ENCODE measurements around the gene WDFY3.
"Not testable (repeated sequence)": the region's sequence is repeated elsewhere in the genome, so short reads cannot be mapped to it uniquely, and the experiment has no call there.

WDFY3 gene

DNA sequence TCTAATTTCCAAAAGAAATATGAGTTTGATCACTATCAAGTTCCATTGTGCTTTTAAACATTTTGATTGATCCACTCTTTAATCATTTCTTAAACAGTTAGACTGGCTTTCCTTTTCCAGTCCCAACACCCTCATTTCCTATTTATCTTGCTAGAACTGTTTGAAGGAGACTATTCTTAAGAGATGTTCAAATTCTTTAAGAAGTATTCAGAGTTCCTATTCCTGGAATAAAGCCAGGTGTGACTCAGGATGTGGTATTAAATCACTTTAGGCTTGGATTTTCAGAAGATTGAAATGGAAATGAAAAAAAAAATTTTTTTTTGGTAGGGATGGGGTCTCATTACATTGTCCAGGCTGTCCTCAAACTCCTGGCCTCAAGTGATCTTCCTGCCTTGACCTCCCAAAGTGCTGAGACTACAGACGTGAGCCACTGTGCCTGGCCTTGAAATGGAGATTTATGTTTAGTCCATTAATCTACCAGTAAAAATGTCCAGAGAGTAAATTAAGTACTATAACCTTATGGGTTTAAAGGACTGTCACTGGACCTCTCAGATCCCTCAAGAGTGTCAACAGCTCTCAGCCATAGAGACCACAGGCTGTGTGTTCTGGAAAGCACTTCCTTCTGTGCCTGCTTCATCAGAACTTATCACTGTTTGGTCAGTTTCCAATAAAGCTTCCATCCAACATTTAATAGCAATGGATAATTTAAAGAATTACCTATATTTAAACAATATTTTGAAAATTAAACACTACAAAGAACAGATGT, 292.8 kb downstream of the WDFY3 start:
- no peak for DNase-seq (ENCODE audit: low read depth in 2 of 2)

DNA sequence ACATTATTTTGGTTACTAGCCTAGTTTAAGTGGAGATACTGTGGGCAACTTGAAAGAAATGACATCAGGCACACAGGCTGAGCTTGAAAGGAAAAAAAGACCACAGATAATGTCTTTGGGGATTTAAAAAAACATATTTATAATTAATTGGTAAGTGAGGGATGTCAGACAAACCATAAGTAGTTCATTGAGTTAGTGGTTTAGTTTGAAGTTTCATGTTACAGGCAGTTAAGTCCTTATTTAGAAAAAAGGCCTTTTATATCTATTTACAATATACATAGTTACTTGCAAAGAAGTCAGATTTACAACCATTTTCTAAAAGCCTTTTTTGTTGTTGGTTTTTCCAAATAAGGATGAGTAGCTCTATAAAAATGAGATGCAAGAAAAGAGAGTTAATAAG, 294.3 kb downstream of the WDFY3 start:
- no peak for DNase-seq (ENCODE audit: low read depth in 2 of 2)

DNA sequence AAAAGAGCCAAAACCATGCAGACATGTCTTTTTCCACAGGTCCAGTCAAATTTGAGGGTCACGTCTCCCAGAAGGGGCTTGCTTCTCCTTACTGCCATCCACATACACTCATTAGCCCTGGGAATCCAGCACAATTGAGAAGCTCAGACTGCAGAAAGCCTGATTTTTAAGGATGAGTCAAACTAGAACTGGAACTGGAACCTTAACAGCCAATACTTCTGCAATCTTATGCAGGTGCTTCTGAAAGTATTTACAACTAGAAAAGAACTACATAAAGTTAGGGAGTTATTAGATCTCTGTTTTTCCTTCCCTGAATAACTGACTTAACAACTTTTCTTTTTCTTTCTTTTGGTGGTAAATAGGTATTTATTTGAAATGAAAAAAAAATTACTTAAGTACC, 297.3 kb downstream of the WDFY3 start:
- no peak for DNase-seq (ENCODE audit: low read depth in 2 of 2)

DNA sequence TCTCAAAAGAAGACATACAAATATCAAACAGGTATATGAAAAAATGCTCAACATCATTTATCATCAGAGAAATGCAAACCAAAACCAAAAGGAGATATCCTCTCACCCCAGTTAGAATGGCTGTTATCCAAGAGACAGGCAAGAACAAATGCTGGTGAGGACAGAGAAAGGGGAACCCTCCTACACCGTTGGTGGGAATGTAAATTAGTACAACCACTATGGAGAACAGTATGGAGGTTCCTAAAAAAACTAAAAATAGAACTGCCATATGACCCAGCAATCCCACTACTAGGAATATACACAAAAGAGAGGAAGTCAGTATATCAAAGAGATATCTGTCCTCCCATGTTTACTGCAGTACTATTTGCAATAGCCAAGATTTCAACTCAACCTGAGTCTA, 300.1 kb downstream of the WDFY3 start:
- no peak for DNase-seq (ENCODE audit: low read depth in 2 of 2)

DNA sequence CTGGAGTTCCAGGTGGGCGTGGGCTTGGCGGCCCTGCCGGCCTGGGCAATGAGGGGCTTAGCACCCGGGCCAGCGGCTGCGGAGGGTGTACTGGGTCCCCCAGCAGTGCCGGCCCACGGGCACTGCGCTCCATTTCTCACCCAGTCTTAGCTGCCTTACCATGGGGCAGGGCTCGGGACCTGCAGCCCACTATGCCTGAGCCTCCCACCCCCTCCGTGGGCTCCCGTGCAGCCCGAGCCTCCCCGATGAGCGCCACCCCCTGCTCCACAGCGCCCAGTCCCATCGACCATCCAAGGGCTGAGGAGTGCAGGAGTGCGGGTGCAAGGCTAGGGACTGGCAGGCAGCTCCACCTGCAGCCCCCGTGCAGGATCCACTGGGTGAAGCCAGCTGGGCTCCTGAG, 301.7 kb downstream of the WDFY3 start:
- not testable (repeated sequence) for DNase-seq (ENCODE audit: low read depth in 2 of 2)

DNA sequence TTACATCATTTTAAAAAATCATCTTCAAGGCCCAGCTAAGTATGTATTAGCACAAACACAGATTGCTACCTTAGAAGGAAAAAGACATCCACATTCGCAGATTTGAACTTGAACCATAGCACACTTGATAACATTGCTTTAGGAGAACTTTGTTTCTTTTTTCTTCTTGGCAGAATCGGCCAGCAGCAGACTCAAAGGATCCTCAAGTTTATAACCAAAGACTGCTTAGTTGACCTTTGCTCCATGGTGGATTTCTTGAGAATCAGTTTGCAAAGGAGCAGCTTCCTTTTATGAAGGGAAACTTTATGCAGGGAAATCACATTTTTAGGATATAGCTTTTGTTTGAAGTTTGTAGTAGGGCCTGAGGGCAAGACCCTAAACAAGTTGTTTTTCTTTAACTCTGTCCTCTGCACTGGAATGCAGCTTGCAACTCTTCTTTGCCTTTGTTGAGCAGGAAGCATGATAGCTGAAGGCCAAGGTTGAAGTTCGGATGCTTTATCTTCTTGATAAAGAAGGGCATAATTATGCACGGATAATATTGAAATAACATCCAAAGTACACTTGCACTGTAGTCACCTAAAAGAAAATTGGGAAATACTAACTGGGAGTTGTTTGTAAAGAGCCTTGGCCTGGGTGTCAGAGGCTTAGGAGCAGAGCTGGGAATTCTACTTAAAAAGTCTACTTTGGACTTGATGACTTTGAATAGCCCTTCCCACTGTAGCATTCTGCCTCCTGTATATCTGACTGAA, 305.1 kb downstream of the WDFY3 start:
- DNase-seq (ENCODE audit: low read depth in 2 of 2), result no peak

DNA sequence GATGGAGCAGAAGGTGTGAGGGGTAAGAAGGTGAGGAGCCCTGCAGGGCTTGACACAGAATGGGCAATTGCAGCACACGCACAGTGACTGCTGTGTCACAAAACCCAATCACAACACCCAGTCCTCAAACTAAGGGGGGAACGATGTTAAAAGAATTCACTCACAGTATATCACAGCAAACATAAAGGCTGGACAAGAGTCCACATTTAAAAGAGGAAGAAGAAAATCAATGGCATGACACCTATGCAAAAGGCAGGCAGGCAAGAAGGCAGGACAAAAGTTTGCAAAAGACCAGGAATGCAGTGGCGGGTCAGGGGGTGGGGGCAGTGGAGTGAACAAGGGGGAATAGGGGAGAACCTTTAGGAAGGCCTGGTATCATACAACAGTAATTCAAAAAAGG, 305.9 kb downstream of the WDFY3 start:
- no peak for DNase-seq (ENCODE audit: low read depth in 2 of 2)

DNA sequence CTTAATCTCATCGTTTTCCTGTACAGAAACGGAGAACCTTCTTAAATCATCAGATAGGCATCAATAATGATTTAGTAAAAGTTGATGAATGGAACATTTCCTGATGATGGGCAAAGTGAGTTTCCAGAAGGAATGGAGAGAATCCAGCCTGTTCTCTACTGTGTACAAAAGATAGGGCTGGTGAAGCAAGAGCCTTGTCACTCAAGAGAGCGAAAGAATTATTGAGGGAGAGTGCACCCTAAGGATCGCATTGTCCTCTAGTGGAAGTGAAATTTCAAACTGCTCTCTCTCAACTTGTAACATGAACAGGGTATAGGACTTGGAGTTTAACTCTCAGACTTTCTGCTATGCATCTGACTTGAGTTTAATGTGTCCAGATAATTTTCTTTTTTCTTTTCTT, 314.0 kb downstream of the WDFY3 start:
- DNase-seq (ENCODE audit: low read depth in 2 of 2), result no peak

DNA sequence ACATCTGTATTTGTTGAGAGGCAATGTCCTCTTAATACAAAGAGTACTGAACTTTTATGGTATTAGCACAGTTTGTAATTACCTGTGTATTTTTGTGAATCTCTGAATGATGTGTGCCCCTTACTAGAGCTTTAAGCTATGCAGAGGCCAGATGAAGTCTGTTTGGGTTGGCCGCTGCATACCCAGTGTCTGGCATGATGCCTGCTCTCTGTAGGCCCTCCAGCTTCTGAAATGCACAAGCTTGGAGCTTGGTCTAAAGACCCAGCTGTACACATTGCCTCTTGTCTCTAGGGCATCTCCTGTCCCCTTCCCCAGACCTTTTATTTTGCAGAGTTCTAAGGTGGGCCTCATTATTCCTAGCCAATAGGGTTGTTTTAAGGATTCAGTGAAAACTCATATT, 315.0 kb downstream of the WDFY3 start:
- no peak for DNase-seq (ENCODE audit: low read depth in 2 of 2)

DNA sequence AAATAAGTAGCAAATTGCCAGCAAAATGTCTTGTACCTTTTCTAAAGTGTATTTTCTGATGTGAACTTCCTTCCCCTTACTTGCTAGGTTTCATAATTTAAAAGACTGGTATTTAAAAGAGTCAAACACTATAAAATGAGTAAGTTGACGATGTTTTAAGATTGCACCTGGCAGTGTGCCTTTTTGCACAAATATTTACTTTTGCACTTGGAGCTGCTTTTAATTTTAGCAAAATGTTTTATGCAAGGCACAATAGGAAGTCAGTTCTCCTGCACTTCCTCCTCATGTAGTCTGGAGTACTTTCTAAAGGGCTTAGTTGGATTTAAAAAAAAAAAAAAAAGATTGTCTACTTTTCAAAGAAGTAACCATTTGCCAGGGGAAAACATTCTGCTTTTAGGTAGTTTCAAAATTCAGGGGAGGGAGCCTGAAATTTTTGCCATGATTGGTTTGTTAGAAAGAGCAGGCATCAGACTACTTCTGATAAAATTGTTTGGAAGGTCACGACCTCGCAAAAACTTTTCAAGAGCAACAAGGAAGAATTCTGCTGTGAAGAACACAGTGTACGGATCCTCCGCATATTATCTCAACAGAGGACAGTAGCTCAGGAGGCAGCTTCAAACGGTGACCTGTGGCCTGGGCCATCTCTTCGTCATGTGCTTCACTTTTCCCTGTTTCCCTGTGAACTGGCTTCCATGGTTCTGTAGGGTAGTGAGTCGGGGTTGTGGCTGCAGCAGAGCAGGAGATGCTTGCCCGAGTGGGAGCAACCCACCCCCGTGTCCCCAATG, 317.4 kb downstream of the WDFY3 start:
- no peak for DNase-seq (ENCODE audit: low read depth in 2 of 2)

DNA sequence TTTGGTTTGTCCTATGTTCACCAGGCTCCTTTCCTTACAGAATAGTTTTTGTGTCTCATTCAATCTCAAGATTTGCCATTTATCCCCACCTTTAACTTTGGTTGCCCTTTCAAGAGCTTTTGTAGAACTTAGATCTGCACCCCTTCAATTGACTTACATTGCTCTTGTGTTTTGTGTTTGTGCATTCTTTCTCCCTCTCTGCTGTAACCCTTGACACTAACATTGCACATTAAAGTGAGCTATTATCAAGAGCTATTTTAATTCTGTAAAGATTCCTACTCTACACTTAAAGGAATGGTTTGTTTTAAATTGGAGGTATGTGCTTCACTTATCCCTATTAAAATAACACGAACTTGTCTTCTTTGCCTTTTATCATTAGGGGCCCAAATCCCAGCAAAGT, 318.3 kb downstream of the WDFY3 start:
- DNase-seq (ENCODE audit: low read depth in 2 of 2), result no peak

DNA sequence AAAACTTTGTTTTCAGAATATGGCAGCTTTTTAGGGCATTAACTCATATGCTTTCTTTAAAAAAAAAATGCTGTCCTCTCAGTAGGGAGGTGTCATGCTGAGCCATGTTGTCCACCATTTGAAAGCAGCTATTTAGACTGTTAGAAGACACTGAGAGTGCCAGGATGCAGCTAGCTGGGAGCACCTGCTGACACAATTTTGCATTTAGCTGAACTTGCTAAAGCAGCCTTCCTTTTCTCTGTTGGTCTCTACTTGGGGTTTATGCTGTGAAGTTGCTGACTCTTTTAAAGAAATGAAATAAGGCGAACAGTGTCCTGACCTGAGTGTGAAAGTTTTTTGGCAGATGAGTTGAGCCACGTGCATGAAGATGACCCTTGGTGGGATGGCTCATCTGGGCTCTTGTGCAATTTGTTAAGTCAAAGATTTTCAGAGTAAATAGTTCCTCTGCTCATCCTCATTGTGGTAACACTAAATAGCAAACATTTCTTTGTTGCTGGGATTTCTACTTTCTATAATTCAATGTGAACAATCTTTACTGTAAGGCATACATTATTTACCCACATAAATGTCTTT, 319.1 kb downstream of the WDFY3 start:
- DNase-seq (ENCODE audit: low read depth in 2 of 2), result no peak

DNA sequence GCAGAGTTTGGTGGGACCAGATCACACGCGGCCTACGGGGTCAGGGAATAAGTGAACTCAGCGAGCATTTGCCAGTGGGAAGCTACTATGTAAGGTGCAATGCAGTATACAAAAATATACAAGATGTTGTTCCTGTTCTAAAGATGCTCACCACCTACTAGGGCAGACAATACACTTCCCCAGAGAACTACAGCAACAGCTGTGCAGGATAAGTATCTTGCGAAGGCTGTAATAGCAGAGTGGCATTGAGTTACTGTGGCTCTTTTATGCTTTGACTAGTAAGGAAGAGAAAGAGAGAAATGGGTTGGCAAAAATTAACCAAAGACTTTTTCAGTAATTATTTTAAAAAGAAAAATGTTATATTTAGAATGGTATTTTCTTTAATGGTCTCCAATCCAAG, 322.4 kb downstream of the WDFY3 start:
- DNase-seq (ENCODE audit: low read depth in 2 of 2), result no peak

DNA sequence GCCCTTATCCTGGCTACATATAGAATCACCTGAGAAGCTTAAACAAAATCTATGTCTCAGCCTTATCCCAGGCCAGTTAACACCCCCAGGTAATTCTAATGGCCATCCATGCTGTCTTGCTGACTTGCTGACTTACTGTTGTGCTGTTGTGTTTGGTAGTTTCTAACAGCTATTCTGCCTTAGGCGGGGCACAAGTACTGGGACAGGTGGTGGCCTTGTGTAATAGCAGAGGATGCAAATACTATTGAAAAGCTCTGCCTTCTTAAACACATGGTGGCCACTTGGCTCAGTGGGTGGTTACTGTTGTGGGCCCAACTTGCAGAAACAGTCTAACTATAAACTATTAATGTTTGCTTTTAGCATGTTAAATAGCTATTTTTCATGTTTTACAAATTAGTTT, 327.3 kb downstream of the WDFY3 start:
- no peak for DNase-seq (ENCODE audit: low read depth in 2 of 2)

DNA sequence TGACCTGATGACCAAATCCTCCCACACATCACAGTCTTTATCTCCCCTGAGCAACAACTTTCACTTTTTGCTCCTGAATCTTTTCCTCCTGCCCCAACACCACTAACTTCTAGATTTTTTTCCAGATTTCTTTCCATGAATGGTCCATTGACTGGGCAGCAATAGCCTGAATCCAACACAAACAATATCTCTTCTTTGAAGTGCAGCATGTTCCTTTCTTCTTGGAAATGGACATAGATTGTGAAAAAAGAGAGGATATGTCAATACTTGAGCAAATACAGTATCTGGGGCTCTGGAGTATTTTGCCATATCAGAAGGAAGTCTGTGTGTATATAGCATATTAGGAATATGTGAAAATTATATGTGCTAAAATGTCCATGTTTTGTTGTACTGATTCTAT, 328.4 kb downstream of the WDFY3 start:
- DNase-seq (ENCODE audit: low read depth in 2 of 2), result no peak

DNA sequence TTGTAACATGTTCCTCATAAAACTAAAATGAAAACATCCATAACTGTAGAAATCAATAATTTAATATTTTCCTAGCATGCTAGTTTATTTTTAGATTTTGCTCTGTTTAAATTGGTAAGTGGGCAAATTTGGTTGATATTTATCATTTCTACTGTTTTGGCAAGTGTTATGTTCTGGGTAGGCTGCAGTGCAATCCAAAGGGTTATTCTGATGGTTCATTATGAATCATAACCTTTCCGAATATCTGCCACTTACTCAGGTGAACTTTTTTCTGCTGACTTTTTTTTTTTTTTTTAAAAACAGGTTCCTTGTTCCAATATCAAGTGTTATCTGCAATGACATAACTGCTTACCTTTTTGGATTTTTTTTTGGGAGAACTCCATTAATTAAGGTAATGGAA, 331.5 kb downstream of the WDFY3 start:
- DNase-seq (ENCODE audit: low read depth in 2 of 2), result no peak

DNA sequence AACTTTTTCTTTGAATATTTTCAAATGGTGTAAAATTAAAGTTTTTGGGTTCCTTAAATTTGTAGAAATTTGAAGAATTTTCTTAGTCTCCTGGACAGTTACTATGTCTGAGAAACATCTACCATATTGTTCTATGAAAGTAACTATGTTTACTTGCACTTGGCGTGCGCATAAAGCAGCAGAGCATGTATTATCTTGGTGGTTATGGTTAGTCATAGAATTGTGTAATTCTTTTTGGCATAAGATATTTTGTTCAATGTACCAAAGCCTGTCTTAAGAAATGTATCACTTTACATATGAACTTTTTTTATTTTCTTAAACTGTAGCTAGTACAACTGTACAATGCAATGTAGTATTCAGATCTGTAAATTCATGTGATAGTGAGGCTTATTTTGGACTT, 334.4 kb downstream of the WDFY3 start:
- no peak for DNase-seq (ENCODE audit: low read depth in 2 of 2)

DNA sequence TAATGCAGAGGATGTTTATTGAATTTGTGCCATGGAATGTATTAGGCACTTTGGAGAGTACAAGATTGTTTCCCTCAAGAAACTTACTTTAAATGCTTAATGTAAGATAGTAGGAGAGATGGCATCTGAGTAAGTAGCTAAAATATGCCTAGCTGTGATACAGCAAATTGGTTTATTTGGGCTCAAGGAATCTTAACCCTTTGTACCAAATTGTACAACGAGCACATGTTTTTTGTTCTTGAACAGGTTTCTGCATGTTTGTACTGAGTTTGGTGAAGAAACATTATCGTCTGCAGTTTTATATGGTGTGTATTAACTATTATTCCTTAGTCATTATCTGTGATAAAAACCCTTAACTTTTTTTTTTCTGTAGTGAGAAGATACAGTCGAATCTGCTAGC, 334.9 kb downstream of the WDFY3 start:
- no peak for DNase-seq (ENCODE audit: low read depth in 2 of 2)

DNA sequence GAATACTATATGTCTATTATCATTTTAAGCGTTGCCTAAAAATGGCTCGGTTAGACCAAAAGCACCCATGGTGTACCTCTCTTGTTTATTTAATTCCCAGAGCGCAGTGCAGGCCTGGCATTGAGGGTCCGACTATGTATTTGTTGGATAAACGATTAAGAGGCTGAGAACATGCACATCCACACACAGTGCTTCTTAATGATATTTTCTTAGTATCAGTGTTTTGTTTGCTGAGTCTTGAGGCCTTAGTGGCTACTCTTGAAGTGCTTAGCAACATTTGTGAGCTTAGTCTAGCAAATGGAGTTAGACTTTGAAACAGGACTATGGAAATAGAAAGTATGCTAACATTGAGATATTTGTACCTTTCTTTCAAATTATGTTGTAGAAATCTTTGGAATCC, 339.8 kb downstream of the WDFY3 start:
- DNase-seq (ENCODE audit: low read depth in 2 of 2), result no peak

DNA sequence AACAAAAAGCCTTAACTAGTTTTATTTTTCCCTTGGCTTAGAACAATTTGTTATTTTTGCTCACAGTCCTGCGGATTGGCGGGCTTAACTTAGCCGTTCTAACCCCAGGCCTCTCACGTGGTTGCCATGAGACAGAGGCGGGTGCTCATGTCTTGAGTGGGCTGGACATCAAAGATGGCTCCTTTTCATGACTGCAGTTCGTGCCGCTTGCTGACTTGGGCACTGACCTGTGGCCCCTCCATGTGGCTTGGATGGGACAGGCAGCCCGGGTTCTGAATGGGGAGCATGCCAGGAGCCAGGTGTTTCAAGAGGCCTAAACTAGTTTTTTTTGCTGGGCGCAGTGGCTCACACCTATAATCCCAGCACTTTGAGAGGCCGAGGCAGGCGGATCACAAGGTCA, 342.8 kb downstream of the WDFY3 start:
- no peak for DNase-seq (ENCODE audit: low read depth in 2 of 2)

DNA sequence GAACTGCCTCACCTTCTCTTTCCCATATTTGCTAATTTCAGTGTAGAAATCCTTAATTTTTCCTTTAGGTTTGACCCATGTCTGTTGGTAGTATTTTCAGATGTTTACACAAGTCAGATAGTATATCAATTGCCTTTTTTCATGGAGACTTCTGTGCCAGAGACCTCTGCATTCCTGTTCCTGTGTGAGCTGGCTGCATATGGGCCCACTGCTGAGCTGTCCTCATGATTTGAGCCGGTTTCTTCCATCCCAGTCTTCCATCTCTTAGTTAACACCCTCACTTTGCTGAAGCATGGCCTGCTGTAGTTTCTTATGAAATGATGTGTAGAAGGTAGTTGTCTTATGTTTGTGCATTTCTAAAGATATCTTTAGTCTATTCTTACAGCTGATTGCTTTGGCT, 343.5 kb downstream of the WDFY3 start:
- no peak for DNase-seq (ENCODE audit: low read depth in 2 of 2)

Data from stimulated activated CD8-positive, alpha-beta memory T cell treated with anti-CD3 and anti-CD28 coated beads, Interleukin-15, amount 100 ng/mL, for 48 hours (primary cell).